Measurements from ENCODE around the gene ITGB3BP. TPM values are rescaled to one million over a fixed set of nuclear protein-coding genes. Genes with fewer than 3 reads are reported as not detected.
A peak's percentile ranks its signal among the peaks of the same experiment; 100 is the strongest.

Gene ITGB3BP
- total RNA-seq, 1 experiment from 2014 or later, result 79.2 TPM

DNA sequence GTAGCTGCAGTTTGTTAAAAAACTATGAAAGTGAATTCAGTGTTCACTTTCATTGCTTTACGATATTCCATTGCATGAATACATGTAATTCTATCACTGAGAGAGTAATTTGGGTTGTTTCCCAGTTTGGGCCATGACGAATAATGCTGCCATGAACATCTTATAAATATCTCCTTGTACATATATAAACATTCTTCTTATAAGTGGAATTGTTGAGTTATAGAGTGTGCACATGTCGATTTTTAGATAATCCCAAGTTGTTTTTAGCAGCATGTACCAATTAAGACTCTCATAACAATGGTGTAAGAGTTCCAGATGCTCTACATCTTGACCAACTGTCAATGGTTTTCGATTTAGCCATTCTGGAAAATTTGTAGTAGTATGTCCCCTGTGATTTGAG lies 114.7 kb downstream of the ITGB3BP start:
- no peaks in the 10 kb centered on the region for H3K9me2 ChIP-seq (ENCODE audit: insufficient read depth)
- no peak overlapping the region for H3K27ac ChIP-seq
- no peaks in the 10 kb centered on the region for H3K79me2 ChIP-seq (ENCODE audit: low read depth)
- DNase-seq, result no peak
- H3K4me2 ChIP-seq, result no peak overlapping the region
- BruUV-seq (replicated peaks), result no TSS peak
- H4K20me1 ChIP-seq (ENCODE audit: insufficient read depth), result no peaks in the 10 kb centered on the region
- no peaks in the 10 kb centered on the region; the same call in 1 of the 2 replicates for H3F3A ChIP-seq (ENCODE audit: insufficient read depth, low read depth)
- peaks cover 13% of the 10 kb centered on the region for H3K4me1 ChIP-seq (replicated peaks; ENCODE audit: insufficient read depth)
- H2AFZ ChIP-seq, result no peak overlapping the region
- CTCF ChIA-PET, result no interaction called here
- H3K36me3 ChIP-seq (ENCODE audit: low read depth), result no peaks in the 10 kb centered on the region
- POLR2A ChIA-PET (ENCODE audit: unreplicated experiment), result no interaction called here
- no peaks in the 10 kb centered on the region for H3K9me3 ChIP-seq (ENCODE audit: insufficient read depth, low read depth)
- TF ChIP-seq CTCF (conservative IDR thresholded peaks at IDR 0.05) (no peak), EZH2 (IDR thresholded peaks at IDR 0.05; ENCODE audit: low read depth) (no peak)
- H3K27me3 ChIP-seq (ENCODE audit: insufficient read depth, low read depth), result no peaks in the 10 kb centered on the region
- intact Hi-C loops (cut with micrococcal nuclease; ENCODE audit: unreplicated experiment), result no loop called here
- no peak overlapping the region for H3K4me3 ChIP-seq

GRCh38 chr1:63407002-63407401 lies 116.0 kb downstream of the ITGB3BP start:
- Histone ChIP-seq H3K36me3 (ENCODE audit: low read depth) (no peaks in the 10 kb centered on the region), H3K4me2 (no peak overlapping the region), H2AFZ (no peak overlapping the region), H3K9me2 (ENCODE audit: insufficient read depth) (no peaks in the 10 kb centered on the region), H3K4me3 (no peak overlapping the region), H4K20me1 (ENCODE audit: insufficient read depth) (no peaks in the 10 kb centered on the region), H3K79me2 (ENCODE audit: low read depth) (no peaks in the 10 kb centered on the region), H3F3A (ENCODE audit: insufficient read depth, low read depth) (no peaks in the 10 kb centered on the region; the same call in 1 of the 2 replicates), H3K27me3 (ENCODE audit: insufficient read depth, low read depth) (no peaks in the 10 kb centered on the region), H3K9me3 (ENCODE audit: insufficient read depth, low read depth) (no peaks in the 10 kb centered on the region), H3K27ac (no peak overlapping the region), H3K4me1 (replicated peaks; ENCODE audit: insufficient read depth) (peaks cover 13% of the 10 kb centered on the region)
- CTCF ChIA-PET, result no interaction called here
- no TSS peak for BruUV-seq (replicated peaks)
- peak in 1 of 2 experiments; percentile 53 for DNase-seq
- TF ChIP-seq EZH2 (IDR thresholded peaks at IDR 0.05; ENCODE audit: low read depth) (no peak), CTCF (conservative IDR thresholded peaks at IDR 0.05) (no peak)
- POLR2A ChIA-PET (ENCODE audit: unreplicated experiment), result no interaction called here
- intact Hi-C loops (cut with micrococcal nuclease; ENCODE audit: unreplicated experiment), result no loop called here

- no peak overlapping the region for H2AFZ ChIP-seq
- H3F3A ChIP-seq (ENCODE audit: insufficient read depth, low read depth), result no peaks in the 10 kb centered on the region; the same call in 1 of the 2 replicates
- H3K4me1 ChIP-seq (replicated peaks; ENCODE audit: insufficient read depth), result peaks cover 13% of the 10 kb centered on the region
- no peaks in the 10 kb centered on the region for H3K27me3 ChIP-seq (ENCODE audit: insufficient read depth, low read depth)
- DNase-seq, result no peak
- ChIA-PET CTCF (no interaction called here), POLR2A (ENCODE audit: unreplicated experiment) (no interaction called here)
- H3K27ac ChIP-seq, result no peak overlapping the region
- no peaks in the 10 kb centered on the region for H4K20me1 ChIP-seq (ENCODE audit: insufficient read depth)
- H3K79me2 ChIP-seq (ENCODE audit: low read depth), result no peaks in the 10 kb centered on the region
- TF ChIP-seq EZH2 (IDR thresholded peaks at IDR 0.05; ENCODE audit: low read depth) (no peak), CTCF (conservative IDR thresholded peaks at IDR 0.05) (no peak)
- no peaks in the 10 kb centered on the region for H3K9me3 ChIP-seq (ENCODE audit: insufficient read depth, low read depth)
- no peaks in the 10 kb centered on the region for H3K36me3 ChIP-seq (ENCODE audit: low read depth)
- no peak overlapping the region for H3K4me2 ChIP-seq
- H3K9me2 ChIP-seq (ENCODE audit: insufficient read depth), result no peaks in the 10 kb centered on the region
- intact Hi-C loops (cut with micrococcal nuclease; ENCODE audit: unreplicated experiment), result no loop called here
- no TSS peak for BruUV-seq (replicated peaks)
- H3K4me3 ChIP-seq, result no peak overlapping the region
These were observed 117.0 kb downstream of the ITGB3BP start for GRCh38 chr1:63405987-63406386.

Measured in PC-9 (cell line).